GM23248 (cell line): ENCODE data around the gene ATP1B4. TPM values are rescaled to one million over a fixed set of nuclear protein-coding genes. Genes with fewer than 3 reads are reported as not detected.
"Not testable (repeated sequence)": the region's sequence is repeated elsewhere in the genome, so short reads cannot be mapped to it uniquely, and the experiment has no call there.

Source experiments
- DNase-seq: peaks from one replicate; pipeline ENCODE4 v3.0.0-alpha.2; 2015
- H2AFZ ChIP-seq: fragments of 200-600 bp; sonication (generic); 2 replicates; pipeline ENCODE4 v1.6.1; 2016; ENCODE audit warnings: antibody characterized with exemption
- H3F3A ChIP-seq: fragments of 200-600 bp; sonication (generic); 2 replicates; pipeline ENCODE4 v1.6.1; 2016; ENCODE audit warnings: mild to moderate bottlenecking, antibody characterized with exemption, mixed run types; ENCODE audit not compliant: insufficient read depth
- H3K27ac ChIP-seq: fragments of 200-600 bp; sonication (generic); 2 replicates; pipeline ENCODE4 v1.5.1; 2016; ENCODE audit warnings: mild to moderate bottlenecking
- H3K27me3 ChIP-seq: fragments of 200-600 bp; sonication (generic); replicated peaks from 2 replicates; pipeline ENCODE4 v1.6.1; 2016; ENCODE audit warnings: mild to moderate bottlenecking; ENCODE audit not compliant: insufficient read depth
- H3K36me3 ChIP-seq: fragments of 200-600 bp; sonication (generic); 2 replicates; pipeline ENCODE4 v1.6.1; 2016; ENCODE audit warnings: low read depth, mild to moderate bottlenecking
- H3K4me1 ChIP-seq: fragments of 200-600 bp; sonication (generic); 2 replicates; pipeline ENCODE4 v1.6.1; 2016; ENCODE audit warnings: mild to moderate bottlenecking; ENCODE audit not compliant: insufficient read depth
- H3K4me2 ChIP-seq: fragments of 200-600 bp; sonication (generic); one replicate; pipeline ENCODE4 v1.6.1; 2016; ENCODE audit warnings: mild to moderate bottlenecking; ENCODE audit not compliant: unreplicated experiment
- H3K4me3 ChIP-seq: fragments of 200-600 bp; sonication (generic); 2 replicates; pipeline ENCODE4 v1.5.1; 2016; ENCODE audit warnings: mild to moderate bottlenecking
- H3K79me2 ChIP-seq: fragments of 200-600 bp; sonication (generic); 2 replicates; pipeline ENCODE4 v1.6.1; 2016; ENCODE audit warnings: mild to moderate bottlenecking; ENCODE audit not compliant: insufficient read depth
- H3K9ac ChIP-seq: fragments of 200-600 bp; sonication (generic); 2 replicates; pipeline ENCODE4 v1.6.1; 2016; ENCODE audit warnings: mild to moderate bottlenecking
- H3K9me2 ChIP-seq: fragments of 200-600 bp; sonication (generic); 2 replicates; pipeline ENCODE4 v1.6.1; 2016; ENCODE audit warnings: mixed run types, mild to moderate bottlenecking, moderate library complexity; ENCODE audit not compliant: insufficient read depth
- H3K9me3 ChIP-seq: fragments of 200-600 bp; sonication (generic); one replicate; pipeline ENCODE4 v1.6.1; 2017; ENCODE audit warnings: low read depth
- H4K20me1 ChIP-seq: fragments of 200-600 bp; sonication (generic); 2 replicates; pipeline ENCODE4 v1.6.0; 2016; ENCODE audit not compliant: insufficient read depth
- EZH2 ChIP-seq: fragments of 200-600 bp; sonication (generic); IDR thresholded peaks from 2 replicates; pipeline ENCODE4 v1.6.1; 2018; ENCODE audit warnings: antibody characterized with exemption, mild to moderate bottlenecking; ENCODE audit not compliant: insufficient read depth, poor library complexity, severe bottlenecking
- EZH2phosphoT487 ChIP-seq: fragments of 200-600 bp; sonication (generic); IDR thresholded peaks from 2 replicates; pipeline ENCODE4 v1.6.1; 2018; ENCODE audit warnings: antibody characterized with exemption, moderate library complexity, mild to moderate bottlenecking, low read depth; ENCODE audit not compliant: insufficient read depth
- WGBS, 2 experiments: methylation state at CpG; one replicate each; pipeline ENCODE4 v1.1.6; 2015 to 2017; ENCODE audit warnings: low lambda C conversion rate in 2 of 2, low coverage in 1 of 2; ENCODE audit errors: missing lambda C conversion rate in 2 of 2; 5-methylcytosine and 5-hydroxymethylcytosine counted together
- in situ Hi-C: fragments of 300-500 bp; cut with MboI; formaldehyde crosslinking; loops from 2 replicates; pipeline ENCODE4 v1.15.0; 2020
- polyA plus RNA-seq: library from polyadenylated mRNA; unstranded; fragments of >200 nt; fragmentation: Nextera tagmentation; extraction: Ambion mirVana; gene quantifications from 2 replicates; pipeline ENCODE4 v1.2.1, GENCODE V29; 2016
- total RNA-seq: library from RNA; depleted of rRNA; stranded (reverse); fragments of >200 nt; shearing (Covaris generic); gene quantifications from 2 replicates; pipeline ENCODE4 v1.2.3, GENCODE V29; 2014

Gene ATP1B4
- total and polyA plus RNA-seq, 2 experiments from 2014 or later = not detected

DNA sequence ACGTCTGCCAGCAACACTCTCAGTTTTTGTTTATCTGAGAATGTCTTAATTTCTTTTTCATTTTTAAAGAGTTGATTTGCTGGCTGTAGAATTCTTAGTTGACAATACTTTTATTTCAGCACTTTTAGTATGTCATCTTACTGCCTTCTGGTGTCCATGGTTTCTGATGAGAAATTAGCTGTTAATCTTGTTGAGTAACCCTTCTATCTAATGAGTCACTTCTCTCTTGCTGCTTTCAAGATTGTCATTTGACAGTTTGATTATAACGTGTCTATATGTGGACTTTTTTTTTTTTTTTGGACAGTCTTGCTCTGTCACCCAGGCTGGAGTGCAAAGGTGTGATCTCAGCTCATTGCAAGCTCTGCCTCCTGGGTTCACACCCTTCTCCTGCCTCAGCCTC is 26.6 kb upstream of the ATP1B4 start:
- Histone ChIP-seq H3K9me2 (no peaks in the 10 kb centered on the region), H3F3A (no peaks in the 10 kb centered on the region), H3K9ac (no peak overlapping the region), H3K9me3 (no peaks in the 10 kb centered on the region), H3K4me2 (no peak overlapping the region), H3K4me3 (no peak overlapping the region), H4K20me1 (no peaks in the 10 kb centered on the region), H3K79me2 (no peaks in the 10 kb centered on the region), H2AFZ (no peak overlapping the region), H3K4me1 (no peaks in the 10 kb centered on the region), H3K36me3 (no peaks in the 10 kb centered on the region), H3K27ac (no peak overlapping the region), H3K27me3 (no peaks in the 10 kb centered on the region)
- 27 to 39% methylated on average over 2 of the region's 2 CpGs for WGBS, 2 experiments
- TF ChIP-seq EZH2 = no peak
- no peak for TF ChIP-seq EZH2phosphoT487
- no peak for DNase-seq
- in situ Hi-C loops = no loop called here

DNA sequence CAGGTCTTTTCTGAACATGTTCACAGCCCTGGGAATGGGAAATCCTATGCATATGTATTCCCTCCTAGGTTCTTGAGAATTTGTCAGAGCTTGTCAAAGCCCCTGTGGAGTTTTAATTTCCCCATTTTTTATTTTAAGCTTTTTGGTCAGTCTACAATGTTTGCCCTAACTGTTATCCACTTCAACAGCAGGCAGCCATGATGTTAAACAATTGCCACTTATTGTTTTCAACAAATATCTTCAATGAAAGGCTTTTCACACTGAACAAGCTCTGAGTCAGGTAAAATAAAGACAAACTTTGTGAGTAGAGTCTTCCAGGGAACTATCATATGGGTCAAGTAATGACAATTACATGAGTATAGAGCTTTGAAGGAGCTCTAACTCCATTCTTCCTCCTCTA is 25.0 kb upstream of the ATP1B4 start:
- Histone ChIP-seq H3K9ac (no peak overlapping the region), H3K9me3 (no peaks in the 10 kb centered on the region), H3K27ac (no peak overlapping the region), H2AFZ (no peak overlapping the region), H3K79me2 (no peaks in the 10 kb centered on the region), H4K20me1 (no peaks in the 10 kb centered on the region), H3K27me3 (no peaks in the 10 kb centered on the region), H3K4me2 (no peak overlapping the region), H3K4me1 (no peaks in the 10 kb centered on the region), H3K9me2 (no peaks in the 10 kb centered on the region), H3F3A (no peaks in the 10 kb centered on the region), H3K4me3 (no peak overlapping the region), H3K36me3 (no peaks in the 10 kb centered on the region)
- no peak for DNase-seq
- TF ChIP-seq EZH2phosphoT487 (no peak), EZH2 (no peak)
- in situ Hi-C loops = no loop called here

DNA sequence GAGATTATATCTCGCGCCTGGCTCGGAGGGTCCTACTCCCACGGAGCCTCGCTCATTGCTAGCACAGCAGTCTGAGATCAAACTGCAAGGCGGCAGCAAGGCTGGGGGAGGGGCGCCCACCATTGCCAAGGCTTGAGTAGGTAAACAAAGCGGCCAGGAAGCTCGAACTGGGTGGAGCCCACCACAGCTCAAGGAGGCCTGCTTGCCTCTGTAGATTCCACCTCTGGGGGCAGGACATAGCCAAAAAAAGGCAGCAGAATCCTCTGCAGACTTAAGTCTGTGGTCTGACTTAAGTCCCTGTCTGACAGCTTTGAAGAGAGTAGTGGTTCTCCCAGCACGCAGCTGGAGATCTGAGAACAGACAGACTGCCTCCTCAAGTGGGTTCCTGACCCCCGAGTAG is 17.3 kb upstream of the ATP1B4 start:
- H3K27ac ChIP-seq, H3K36me3 ChIP-seq, H3K9ac ChIP-seq, H3K4me2 ChIP-seq, DNase-seq, H3K9me2 ChIP-seq, H2AFZ ChIP-seq, H3K4me1 ChIP-seq, H3K27me3 ChIP-seq, H3K9me3 ChIP-seq, H4K20me1 ChIP-seq, H3K79me2 ChIP-seq, H3K4me3 ChIP-seq, H3F3A ChIP-seq, in situ Hi-C loops: not testable (repeated sequence)
- WGBS, 2 experiments = 35 to 50% methylated on average over 4 to 10 of the region's 11 CpGs

DNA sequence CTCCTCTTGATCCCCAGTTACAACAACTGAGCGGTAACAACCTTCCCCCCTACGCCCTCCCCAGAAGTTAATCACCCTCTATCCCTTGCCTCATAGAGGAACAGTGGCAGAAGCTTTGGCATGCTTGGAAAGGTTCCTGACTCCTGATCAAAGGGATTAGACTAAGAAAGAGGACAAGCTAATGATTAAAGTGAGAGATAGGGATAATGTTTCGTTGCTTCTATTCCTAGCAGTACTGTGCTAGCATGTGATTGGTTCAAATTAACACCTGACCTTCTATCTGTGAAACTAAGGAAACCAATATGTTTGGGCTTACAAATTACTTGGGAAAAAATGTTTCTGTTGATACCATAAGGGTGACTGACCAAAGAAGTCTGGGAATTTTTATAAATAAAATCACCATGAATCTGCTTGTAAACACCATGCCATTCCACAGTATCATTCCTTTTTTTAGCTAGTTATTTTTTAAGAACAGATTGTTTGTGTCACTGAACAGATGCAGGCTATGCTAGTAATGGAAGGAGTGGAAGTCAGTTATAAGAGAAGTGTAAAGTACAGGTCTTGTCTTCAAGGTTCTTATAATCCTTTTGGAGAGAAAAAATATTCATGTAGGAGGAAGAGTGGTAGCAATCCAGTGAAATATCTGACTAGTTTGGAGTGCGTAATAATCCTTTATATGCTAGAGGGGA is 11.3 kb upstream of the ATP1B4 start:
- Histone ChIP-seq H3K9me3 (no peaks in the 10 kb centered on the region), H4K20me1 (no peaks in the 10 kb centered on the region), H3F3A (no peaks in the 10 kb centered on the region), H3K4me3 (no peak overlapping the region), H3K27me3 (no peaks in the 10 kb centered on the region), H3K79me2 (no peaks in the 10 kb centered on the region), H3K9me2 (no peaks in the 10 kb centered on the region), H3K4me2 (no peak overlapping the region), H3K36me3 (no peaks in the 10 kb centered on the region), H2AFZ (no peak overlapping the region), H3K27ac (no peak overlapping the region), H3K4me1 (no peaks in the 10 kb centered on the region), H3K9ac (no peak overlapping the region)
- no peak for DNase-seq
- 47 to 53% methylated on average over 4 of the region's 4 CpGs for WGBS, 2 experiments
- no peak for TF ChIP-seq EZH2phosphoT487
- TF ChIP-seq EZH2 = no peak
- in situ Hi-C loops = no loop called here

DNA sequence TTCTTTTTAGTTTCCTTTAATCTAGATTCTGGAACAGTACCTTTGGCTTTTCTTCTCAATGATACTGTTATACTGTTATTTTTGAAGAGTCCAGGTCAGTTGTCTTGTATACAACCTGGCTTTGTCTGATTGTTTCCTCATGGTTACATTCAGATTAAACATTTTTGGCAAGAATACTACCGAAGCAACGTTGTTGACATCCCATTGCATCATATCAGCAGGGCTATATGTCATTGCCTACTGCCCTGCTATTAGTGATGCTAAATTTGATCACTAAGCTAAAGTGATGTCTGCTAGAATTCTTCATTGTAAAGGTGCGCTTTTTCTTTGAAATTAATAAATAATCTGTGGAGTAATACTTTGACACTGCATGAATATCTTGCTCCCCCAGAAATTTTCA is 5.8 kb upstream of the ATP1B4 start:
- Histone ChIP-seq H3K9ac (no peak overlapping the region), H3K4me2 (no peak overlapping the region), H3K4me3 (no peak overlapping the region), H3K36me3 (no peaks in the 10 kb centered on the region), H3K79me2 (no peaks in the 10 kb centered on the region), H2AFZ (no peak overlapping the region), H3K27me3 (peaks cover 15% of the 10 kb centered on the region), H3F3A (no peaks in the 10 kb centered on the region), H4K20me1 (no peaks in the 10 kb centered on the region), H3K9me3 (no peaks in the 10 kb centered on the region), H3K4me1 (no peaks in the 10 kb centered on the region), H3K27ac (no peak overlapping the region), H3K9me2 (no peaks in the 10 kb centered on the region)
- TF ChIP-seq EZH2 = no peak
- no peak for DNase-seq
- in situ Hi-C loops = no loop called here
- 24 to 26% methylated on average over 3 of the region's 3 CpGs for WGBS, 2 experiments
